ENCODE measurements around the gene TGFBI.

DNA sequence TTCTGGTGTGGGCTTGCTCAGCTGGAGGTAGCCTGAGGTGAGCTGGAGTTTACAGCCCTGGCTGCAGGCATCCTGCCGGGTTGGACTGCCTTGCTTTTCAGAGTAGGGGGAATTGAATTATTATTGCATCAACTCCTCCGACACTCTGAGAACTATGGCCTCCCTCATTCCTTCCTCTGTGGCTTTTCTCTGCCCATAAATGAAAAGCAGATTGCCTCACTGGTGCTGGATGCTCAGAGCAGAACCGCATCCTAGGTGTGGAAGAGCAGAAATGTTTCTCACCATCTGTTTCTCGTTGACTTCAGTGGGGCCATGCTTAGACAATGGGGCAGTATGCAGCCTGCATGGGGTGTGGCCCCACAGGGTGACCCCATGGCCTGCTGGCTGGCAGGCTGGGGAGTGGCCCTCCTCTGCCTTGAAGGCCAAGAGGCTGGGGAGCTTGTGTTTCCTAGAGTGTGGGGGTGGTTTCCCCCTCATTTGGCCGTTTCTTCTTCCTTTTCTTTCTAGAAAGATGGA is 27.3 kb upstream of the TGFBI start:
- TF ChIP-seq, protein P1, sequence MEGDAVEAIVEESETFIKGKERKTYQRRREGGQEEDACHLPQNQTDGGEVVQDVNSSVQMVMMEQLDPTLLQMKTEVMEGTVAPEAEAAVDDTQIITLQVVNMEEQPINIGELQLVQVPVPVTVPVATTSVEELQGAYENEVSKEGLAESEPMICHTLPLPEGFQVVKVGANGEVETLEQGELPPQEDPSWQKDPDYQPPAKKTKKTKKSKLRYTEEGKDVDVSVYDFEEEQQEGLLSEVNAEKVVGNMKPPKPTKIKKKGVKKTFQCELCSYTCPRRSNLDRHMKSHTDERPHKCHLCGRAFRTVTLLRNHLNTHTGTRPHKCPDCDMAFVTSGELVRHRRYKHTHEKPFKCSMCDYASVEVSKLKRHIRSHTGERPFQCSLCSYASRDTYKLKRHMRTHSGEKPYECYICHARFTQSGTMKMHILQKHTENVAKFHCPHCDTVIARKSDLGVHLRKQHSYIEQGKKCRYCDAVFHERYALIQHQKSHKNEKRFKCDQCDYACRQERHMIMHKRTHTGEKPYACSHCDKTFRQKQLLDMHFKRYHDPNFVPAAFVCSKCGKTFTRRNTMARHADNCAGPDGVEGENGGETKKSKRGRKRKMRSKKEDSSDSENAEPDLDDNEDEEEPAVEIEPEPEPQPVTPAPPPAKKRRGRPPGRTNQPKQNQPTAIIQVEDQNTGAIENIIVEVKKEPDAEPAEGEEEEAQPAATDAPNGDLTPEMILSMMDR (IDR thresholded peaks at IDR 0.05; ENCODE audit: borderline replicate concordance, extremely low read depth, low read length, poor library complexity, severe bottlenecking): no peak
- TF ChIP-seq EZH2 (IDR thresholded peaks at IDR 0.05; ENCODE audit: borderline replicate concordance, low read depth, low read length, severe bottlenecking): no peak

All from DND-41 (cell line).